GM06990 (cell line): ENCODE measurements around the gene RBM6.

ENCODE experiments used
- DNase-seq: peaks from one replicate; pipeline ENCODE4 v3.0.0-alpha.2; 2011; ENCODE audit not compliant: insufficient read length; ENCODE audit errors: extremely low read depth
- H3K27me3 ChIP-seq: replicated peaks from 2 replicates; pipeline ENCODE4 v1.6.0; 2011; ENCODE audit warnings: low read length; ENCODE audit not compliant: control insufficient read depth, insufficient read depth
- H3K36me3 ChIP-seq: 2 replicates; pipeline ENCODE4 v1.5.1; 2011; ENCODE audit warnings: low read length; ENCODE audit not compliant: control insufficient read depth, insufficient read depth
- H3K4me3 ChIP-seq: replicated peaks from 2 replicates; pipeline ENCODE4 v1.5.1; 2011; ENCODE audit warnings: low read depth, mild to moderate bottlenecking, control low read depth, low read length
- TF ChIP-seq, protein P1 (sequence below): IDR thresholded peaks from 2 replicates; pipeline ENCODE4 v1.5.1; 2011; ENCODE audit warnings: low read length, control low read depth, mild to moderate bottlenecking, inconsistent platforms; ENCODE audit not compliant: insufficient read depth, poor library complexity, severe bottlenecking

RBM6 gene

DNA sequence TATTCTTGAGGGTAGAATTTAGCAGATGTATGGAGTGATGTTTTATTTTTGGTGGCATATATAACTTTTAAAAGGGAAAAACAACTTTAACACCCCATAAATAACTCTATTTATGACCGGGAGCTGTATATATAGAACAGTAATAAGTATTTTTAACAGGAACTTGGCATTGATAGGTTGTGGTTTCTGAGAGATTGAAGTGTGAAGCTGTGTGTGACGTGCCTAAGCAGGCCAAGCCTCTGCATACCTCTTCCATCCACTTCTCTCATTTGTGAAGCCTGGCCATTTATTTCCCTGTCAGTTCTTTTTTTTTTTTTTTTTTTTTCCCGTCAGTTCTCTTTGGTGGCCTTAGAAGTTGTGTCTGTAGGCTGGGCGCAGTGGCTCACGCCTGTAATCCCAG lies 171.8 kb downstream of the RBM6 start:
- TF ChIP-seq, protein P1, sequence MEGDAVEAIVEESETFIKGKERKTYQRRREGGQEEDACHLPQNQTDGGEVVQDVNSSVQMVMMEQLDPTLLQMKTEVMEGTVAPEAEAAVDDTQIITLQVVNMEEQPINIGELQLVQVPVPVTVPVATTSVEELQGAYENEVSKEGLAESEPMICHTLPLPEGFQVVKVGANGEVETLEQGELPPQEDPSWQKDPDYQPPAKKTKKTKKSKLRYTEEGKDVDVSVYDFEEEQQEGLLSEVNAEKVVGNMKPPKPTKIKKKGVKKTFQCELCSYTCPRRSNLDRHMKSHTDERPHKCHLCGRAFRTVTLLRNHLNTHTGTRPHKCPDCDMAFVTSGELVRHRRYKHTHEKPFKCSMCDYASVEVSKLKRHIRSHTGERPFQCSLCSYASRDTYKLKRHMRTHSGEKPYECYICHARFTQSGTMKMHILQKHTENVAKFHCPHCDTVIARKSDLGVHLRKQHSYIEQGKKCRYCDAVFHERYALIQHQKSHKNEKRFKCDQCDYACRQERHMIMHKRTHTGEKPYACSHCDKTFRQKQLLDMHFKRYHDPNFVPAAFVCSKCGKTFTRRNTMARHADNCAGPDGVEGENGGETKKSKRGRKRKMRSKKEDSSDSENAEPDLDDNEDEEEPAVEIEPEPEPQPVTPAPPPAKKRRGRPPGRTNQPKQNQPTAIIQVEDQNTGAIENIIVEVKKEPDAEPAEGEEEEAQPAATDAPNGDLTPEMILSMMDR: no peak
- H3K36me3 ChIP-seq: peaks cover 47% of the 10 kb centered on the region
- DNase-seq: no peak
- no peak overlapping the region for H3K4me3 ChIP-seq
- H3K27me3 ChIP-seq: no peaks in the 10 kb centered on the region

DNA sequence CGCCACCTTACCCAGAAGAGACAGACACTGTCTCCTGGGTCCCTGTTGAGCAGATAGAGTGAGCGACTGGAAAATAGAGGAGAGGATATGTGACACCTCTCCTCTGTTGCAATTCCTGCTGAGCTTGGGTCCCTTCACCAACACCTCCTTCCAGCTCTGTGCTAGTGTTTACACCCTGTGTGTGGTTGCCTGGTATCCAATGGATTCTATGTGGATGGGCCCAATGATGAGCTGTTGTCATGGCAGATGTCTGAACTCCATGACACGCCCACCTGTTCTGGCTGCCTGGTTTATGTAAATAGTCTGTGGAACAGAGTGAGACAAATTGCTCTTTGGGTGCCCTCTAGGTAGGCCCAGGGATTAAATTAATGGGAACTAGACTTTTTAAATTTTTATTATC lies 172.5 kb downstream of the RBM6 start:
- no peaks in the 10 kb centered on the region for H3K27me3 ChIP-seq
- peaks cover 46% of the 10 kb centered on the region for H3K36me3 ChIP-seq
- DNase-seq: no peak
- TF ChIP-seq, protein P1: no peak
- no peak overlapping the region for H3K4me3 ChIP-seq

DNA sequence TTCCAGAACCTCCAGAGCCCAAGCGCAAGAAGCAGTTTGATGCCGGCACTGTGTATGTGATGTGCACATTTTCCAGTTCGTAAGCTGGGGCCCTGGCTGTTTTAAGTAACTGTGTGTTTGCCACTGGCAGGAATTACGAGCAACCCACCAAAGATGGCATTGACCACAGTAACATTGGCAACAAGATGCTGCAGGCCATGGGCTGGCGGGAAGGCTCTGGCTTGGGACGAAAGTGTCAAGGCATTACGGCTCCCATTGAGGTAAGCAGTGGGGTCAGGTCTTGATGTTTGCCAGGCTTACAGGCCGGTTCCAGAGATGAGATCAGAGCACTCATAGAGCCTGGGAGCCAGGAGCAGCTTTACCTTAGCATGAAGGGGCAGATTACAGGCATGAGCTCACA lies 177.2 kb downstream of the RBM6 start:
- H3K4me3 ChIP-seq: no peak overlapping the region
- TF ChIP-seq, protein P1: no peak
- no peak for DNase-seq
- H3K27me3 ChIP-seq: no peaks in the 10 kb centered on the region
- H3K36me3 ChIP-seq: peaks cover 51% of the 10 kb centered on the region

DNA sequence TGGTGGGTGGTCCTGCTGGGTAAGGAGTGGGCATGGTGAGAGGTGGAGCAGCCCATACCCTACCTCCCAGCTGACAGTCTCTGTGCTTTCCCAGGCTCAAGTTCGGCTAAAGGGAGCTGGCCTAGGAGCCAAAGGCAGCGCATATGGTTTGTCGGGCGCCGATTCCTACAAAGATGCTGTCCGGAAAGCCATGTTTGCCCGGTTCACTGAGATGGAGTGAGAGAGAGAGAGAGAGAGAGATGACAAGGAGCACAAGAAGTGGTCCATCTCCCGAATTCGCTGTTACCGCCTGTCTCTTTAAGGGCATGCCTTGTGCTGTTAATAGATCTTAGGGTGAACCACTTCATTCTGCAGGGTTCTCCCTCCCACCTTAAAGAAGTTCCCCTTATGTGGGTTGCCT lies 178.3 kb downstream of the RBM6 start:
- no peak for DNase-seq
- TF ChIP-seq, protein P1: no peak
- Histone ChIP-seq H3K27me3 (no peaks in the 10 kb centered on the region), H3K36me3 (peaks cover 44% of the 10 kb centered on the region), H3K4me3 (no peak overlapping the region)

DNA sequence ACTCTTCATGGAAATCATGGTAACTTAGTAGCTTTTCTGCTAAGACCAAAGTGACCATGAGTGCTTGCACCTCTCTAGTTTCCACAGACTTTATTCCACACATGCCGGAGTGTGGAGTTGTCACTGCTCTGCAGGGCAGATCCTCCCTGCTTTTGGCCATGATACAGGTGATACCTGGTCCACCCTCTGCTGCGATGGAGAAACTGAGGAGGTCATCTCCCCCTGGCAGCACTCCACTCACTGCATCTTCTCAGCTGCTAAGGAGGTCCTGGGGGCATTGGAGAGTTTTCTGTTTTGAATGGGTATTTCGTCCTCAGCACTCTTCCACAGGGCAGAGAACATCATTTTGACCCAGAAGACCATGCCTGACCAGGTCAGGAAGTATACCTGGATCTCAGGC lies 179.8 kb downstream of the RBM6 start:
- Histone ChIP-seq H3K36me3 (peaks cover 38% of the 10 kb centered on the region), H3K4me3 (no peak overlapping the region), H3K27me3 (no peaks in the 10 kb centered on the region)
- no peak for DNase-seq
- TF ChIP-seq, protein P1: no peak

DNA sequence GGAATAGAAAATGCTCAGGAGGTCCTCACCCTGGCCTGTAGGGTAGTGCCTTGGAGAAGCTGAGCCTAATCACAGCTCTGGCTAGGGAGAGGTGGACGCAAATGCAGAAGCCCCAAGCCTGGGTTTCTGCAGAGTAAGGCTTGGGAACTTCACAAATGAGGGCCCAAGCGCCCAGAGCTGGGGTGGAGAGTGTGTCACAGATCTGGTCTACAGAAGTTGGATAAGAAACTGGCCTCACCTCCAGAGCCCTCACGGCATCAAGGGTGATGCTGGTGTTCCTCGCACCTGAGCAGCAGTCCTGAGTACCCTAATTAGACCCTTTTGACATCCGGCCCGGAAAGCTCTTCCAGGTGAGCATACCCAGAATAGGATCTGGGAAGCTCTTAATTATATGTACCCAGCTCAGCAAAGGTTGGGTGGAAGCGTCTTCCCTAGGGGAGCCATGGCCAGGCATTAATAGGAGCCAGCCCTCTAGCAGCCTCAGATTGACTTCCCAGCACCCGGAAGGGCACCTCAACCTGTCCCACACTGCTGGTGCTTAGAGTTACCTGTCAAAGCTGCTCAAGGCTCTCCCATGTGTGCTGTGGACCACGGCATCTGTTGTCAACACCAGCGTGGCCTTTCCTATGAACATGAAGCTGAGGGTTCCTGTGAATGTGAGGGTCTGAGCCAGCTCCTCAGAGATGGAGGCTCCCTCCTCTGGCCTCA lies 180.6 kb downstream of the RBM6 start:
- TF ChIP-seq, protein P1: no peak
- H3K4me3 ChIP-seq: no peak overlapping the region
- no peaks in the 10 kb centered on the region for H3K27me3 ChIP-seq
- DNase-seq: no peak
- H3K36me3 ChIP-seq: peaks cover 32% of the 10 kb centered on the region
